Measurements from ENCODE around the gene UBR3.

GRCh38 chr2:169955940-169956339 is 128.7 kb downstream of the UBR3 start:
- TF ChIP-seq CTCF (IDR thresholded peaks at IDR 0.05) (no peak), POLR2A (IDR thresholded peaks at IDR 0.05) (no peak)
